Effector memory CD4-positive, alpha-beta T cell (primary cell): ENCODE data around the gene IL13RA1.
A peak's percentile ranks its signal among the peaks of the same experiment; 100 is the strongest.

ENCODE experiments used
- DNase-seq, 3 donors: peaks; one replicate each; pipeline ENCODE4 v3.0.0-alpha.2; 2020
- H3K27ac ChIP-seq: 2 replicates; pipeline ENCODE4 v1.7.0; 2013; ENCODE audit warnings: mild to moderate bottlenecking, low read length, moderate library complexity; ENCODE audit not compliant: insufficient read depth, poor library complexity, severe bottlenecking
- H3K27me3 ChIP-seq: replicated peaks from 2 replicates; pipeline ENCODE4 v1.7.0; 2013; ENCODE audit warnings: mild to moderate bottlenecking, low read length; ENCODE audit not compliant: insufficient read depth, control insufficient read depth, poor library complexity, severe bottlenecking
- H3K36me3 ChIP-seq: 2 replicates; pipeline ENCODE4 v1.7.0; 2013; ENCODE audit warnings: mild to moderate bottlenecking, low read length, moderate library complexity; ENCODE audit not compliant: control insufficient read depth, insufficient read depth
- H3K4me1 ChIP-seq: 2 replicates; pipeline ENCODE4 v1.7.0; 2013; ENCODE audit warnings: low read length, mild to moderate bottlenecking; ENCODE audit not compliant: control insufficient read depth, insufficient read depth, poor library complexity, severe bottlenecking
- H3K4me3 ChIP-seq: 2 replicates; pipeline ENCODE4 v1.7.0; 2013; ENCODE audit warnings: low read length, low read depth, mild to moderate bottlenecking; ENCODE audit not compliant: insufficient read depth, poor library complexity, severe bottlenecking
- H3K9me3 ChIP-seq: 2 replicates; pipeline ENCODE4 v1.7.0; 2013; ENCODE audit warnings: mild to moderate bottlenecking, low read length, moderate library complexity; ENCODE audit not compliant: control insufficient read depth

IL13RA1 gene

DNA sequence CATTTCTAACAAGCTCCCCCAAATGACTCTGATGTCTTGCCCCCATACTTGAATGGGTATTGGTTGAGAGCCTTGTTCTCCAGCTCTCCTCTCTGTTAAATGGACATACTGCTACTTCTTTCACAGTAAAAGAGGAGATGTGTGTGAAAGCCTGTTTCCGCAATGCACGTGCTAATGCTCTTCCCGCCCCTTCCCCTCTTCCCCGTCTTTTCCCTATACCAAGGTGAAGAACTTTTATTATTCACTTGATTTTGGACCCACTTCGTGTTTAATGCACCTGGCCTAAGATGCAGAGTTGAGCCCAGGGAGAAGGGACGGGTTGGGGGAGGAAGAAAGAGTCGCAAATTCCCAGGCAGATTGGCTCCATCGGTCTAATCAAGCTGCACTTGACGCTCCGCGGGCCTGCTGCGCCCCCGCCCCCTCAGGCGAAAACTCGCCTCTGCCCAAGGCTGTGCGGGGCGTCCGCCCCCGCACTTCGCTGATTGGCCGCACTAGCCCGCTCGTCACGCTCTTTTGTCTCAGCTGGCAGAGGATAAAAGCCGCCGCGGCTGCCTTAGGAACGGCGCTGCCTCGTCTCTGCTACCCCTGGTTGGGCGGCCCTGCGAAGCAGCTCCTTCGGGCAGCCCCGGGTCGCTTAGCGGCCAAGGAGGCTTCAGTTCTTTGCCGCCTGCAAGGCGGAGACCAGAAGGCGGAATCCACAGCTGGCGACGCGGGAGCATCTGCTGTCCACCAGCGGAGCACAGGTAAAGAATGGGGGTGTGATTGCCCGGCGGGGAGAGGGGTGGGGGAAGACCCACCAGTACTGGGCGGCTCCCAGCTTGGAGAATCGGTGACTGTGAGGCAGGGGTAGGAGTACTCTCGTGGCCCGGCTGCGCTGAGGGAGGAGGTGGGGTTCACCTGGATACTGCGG is 96.1 kb downstream of the IL13RA1 start, which contains the start of gene ZCCHC12:
Gene ZCCHC12 (plus strand): TSS at position 562 of the 910 bp plus-strand sequence. CDS start 1,421 bp downstream, outside the sequence.
- DNase-seq = peak; percentile 2 to 8 (median 3)
- Histone ChIP-seq H3K36me3 (no peaks in the 10 kb centered on the region), H3K4me1 (peaks cover 14% of the 10 kb centered on the region), H3K27ac (no peak within 1 kb of the TSS), H3K27me3 (peaks cover 21% of the 10 kb centered on the region), H3K4me3 (peak within 1 kb of the TSS; percentile 29), H3K9me3 (no peaks in the 10 kb centered on the region)

DNA sequence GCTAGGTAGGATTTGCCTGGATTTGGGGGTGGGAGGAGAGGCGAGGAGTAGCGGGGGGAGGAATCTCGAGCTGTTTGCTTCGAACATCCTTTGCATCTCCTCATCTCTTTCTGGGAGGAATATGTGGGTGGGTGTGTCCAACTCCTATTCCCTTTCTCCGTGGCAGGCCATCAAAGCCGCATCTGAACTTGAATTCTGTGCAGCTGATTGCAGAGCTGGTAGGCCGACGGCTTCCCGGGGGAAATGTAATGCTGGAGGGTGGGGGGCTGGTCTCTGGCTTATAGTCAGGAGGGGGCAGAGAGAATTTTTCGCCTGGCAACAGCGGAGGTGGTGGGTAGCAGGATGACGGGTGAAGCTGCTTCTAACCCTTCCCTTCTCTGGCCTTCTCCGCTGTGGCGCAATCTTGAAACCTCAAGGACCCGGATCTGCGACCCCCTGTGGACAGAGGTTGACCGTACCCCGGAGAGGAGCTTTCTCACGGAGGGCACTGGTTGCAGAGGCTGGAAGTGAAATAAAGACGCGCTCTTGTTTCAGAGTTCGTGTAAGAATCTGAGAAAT is 96.8 kb downstream of the IL13RA1 start:
- Histone ChIP-seq H3K36me3 (no peaks in the 10 kb centered on the region), H3K27me3 (peaks cover 21% of the 10 kb centered on the region), H3K27ac (no peak overlapping the region), H3K4me3 (peak overlapping the region; percentile 29), H3K9me3 (no peaks in the 10 kb centered on the region), H3K4me1 (peaks cover 14% of the 10 kb centered on the region)
- no peak for DNase-seq

- Histone ChIP-seq H3K27ac (no peak overlapping the region), H3K27me3 (peaks cover 21% of the 10 kb centered on the region), H3K4me3 (no peak overlapping the region), H3K9me3 (no peaks in the 10 kb centered on the region), H3K4me1 (peaks cover 14% of the 10 kb centered on the region), H3K36me3 (no peaks in the 10 kb centered on the region)
- DNase-seq = no peak
These were observed 97.8 kb downstream of the IL13RA1 start for GRCh38 chrX:118825227-118825626.

DNA sequence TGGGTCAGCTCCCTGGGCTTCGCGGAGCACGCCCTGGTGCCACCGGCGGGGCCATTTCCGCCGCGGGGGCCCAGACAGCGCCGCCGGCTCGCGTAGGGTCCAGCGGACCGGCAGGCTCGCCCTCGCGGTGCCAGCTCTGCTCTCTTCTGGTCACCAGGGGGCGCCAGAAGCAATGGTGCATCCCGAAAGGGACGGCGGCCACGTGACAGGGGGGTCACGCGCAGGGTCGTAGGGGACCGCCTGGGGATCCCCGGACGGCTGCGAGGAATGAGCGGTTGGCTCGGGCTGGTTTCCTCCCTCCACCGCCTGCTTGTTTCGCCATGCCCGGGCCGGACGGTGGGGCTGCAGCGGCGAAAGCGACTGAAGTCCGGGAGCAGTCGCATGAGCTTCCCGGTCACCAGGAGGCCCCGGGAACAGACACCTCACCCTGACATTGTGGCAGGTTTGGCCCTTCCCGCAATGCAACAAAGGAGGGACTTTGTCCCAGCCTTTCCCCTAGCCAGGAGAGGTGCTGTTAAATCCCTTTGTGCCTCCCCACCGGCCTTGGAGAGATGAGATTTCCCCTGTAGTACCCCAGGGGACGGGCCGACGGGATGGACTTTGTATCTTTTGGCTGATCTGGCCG is 112.0 kb downstream of the IL13RA1 start:
- no peaks in the 10 kb centered on the region for H3K9me3 ChIP-seq
- DNase-seq = peak; percentile 9 to 46 (median 26)
- no peaks in the 10 kb centered on the region for H3K4me1 ChIP-seq
- no peaks in the 10 kb centered on the region for H3K36me3 ChIP-seq
- H3K27me3 ChIP-seq = no peaks in the 10 kb centered on the region
- peak overlapping the region; percentile 35 for H3K4me3 ChIP-seq
- H3K27ac ChIP-seq = no peak overlapping the region
